ENCODE data around the gene PGAP3. TPM values are rescaled to one million over a fixed set of nuclear protein-coding genes. Genes with fewer than 3 reads are reported as not detected.
"Not testable (repeated sequence)": the region's sequence is repeated elsewhere in the genome, so short reads cannot be mapped to it uniquely, and the experiment has no call there.

PGAP3 gene
- polyA plus RNA-seq, 4 donors: 36.5 to 45.8 (median 38.1) TPM

DNA sequence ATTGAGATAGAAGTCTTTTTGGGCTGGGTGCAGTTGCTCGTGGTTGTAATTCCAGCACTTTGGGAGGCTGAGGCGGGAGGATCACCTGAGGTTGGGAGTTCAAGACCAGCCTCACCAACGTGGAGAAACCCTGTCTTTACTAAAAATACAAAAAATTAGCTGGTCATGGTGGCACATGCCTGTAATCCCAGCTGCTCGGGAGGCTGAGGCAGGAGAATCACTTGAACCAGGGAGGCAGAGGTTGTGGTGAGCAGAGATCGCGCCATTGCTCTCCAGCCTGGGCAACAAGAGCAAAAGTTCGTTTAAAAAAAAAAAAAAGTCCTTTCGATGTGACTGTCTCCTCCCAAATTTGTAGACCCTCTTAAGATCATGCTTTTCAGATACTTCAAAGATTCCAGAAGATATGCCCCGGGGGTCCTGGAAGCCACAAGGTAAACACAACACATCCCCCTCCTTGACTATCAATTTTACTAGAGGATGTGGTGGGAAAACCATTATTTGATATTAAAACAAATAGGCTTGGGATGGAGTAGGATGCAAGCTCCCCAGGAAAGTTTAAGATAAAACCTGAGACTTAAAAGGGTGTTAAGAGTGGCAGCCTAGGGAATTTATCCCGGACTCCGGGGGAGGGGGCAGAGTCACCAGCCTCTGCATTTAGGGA is 11.4 kb upstream of the PGAP3 start:
- DNase-seq (ENCODE audit: low read depth in 4 of 4, low spot score in 3 of 4): not testable (repeated sequence)

DNA sequence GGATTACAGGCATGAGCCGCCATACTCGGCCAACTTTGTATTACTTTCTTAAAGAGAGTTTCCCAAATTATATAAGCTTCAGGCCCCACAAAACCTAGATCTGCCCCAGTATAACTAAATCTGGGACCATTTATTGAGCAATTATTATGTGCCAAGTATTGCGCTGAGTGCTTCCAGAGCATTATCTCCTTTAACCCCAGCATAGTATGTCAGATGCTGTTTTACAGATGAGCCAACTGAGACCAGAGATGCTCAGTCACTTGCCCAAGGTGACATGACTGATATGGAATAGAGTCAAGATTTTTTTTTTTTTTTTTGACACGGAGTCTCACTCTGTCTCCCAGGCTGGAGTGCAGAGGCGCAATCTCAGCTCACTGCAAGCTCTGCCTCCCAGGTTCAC is 10.1 kb upstream of the PGAP3 start:
- no peak for DNase-seq (ENCODE audit: low read depth in 4 of 4, low spot score in 3 of 4)

DNA sequence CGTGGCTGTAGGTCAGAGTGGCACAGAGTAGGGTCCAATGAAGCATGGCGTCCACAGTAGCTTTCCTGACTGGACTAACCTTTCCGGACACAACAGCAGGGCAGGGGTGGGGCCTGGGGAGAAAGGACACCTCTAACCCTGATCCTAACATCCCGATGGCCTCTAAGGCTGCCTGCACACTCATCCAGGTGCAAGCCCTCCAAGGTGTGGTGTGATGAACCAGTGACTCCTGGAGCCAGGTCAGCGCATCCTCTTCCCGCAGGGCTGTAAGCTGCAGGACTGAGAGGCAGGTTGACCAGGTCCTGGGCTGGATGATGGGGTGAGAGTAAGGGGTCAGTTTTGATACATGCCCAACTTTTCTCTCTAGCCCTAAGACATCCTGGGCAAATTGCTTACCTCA is 8.9 kb upstream of the PGAP3 start:
- no peak for DNase-seq (ENCODE audit: low read depth in 4 of 4, low spot score in 3 of 4)

DNA sequence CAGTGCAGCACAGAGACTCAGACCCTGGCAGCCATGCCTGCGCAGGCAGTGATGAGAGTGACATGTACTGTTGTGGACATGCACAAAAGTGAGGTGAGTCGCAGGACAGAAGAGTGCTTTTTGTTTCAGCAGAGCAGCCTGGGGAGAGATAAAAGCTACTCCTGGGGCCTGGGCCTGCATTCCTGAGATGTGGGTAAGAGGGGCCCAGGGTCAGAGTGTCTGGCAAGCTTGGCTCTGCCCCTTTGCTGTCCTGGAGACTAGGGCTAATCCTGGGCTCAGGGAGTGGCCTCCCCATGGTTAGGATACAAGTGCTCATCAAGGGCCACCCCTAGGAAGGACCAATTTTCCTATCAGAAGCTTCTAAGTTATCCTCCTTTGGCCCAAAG is 7.2 kb upstream of the PGAP3 start:
- no peak for DNase-seq (ENCODE audit: low read depth in 4 of 4, low spot score in 3 of 4)

DNA sequence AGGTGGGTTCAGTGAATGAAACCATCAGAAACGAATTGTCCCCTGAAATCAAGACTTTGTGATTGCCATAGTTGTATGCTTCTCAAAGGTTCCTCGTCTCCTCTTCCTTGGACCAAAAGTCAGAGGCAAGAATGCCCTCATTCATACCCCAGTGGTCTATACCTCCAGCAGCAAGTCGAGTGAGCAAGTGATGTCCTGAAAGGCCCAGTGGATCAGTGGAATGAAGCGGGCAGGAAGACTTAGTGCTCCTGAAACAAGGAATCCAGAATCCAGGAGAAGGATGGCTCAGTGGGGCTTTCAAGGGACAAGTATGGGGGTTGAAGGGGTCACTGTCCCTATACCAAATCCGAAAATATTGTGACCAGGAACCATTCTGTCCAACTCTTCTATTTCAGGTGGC is 6.7 kb upstream of the PGAP3 start:
- DNase-seq (ENCODE audit: low read depth in 4 of 4, low spot score in 3 of 4): no peak

DNA sequence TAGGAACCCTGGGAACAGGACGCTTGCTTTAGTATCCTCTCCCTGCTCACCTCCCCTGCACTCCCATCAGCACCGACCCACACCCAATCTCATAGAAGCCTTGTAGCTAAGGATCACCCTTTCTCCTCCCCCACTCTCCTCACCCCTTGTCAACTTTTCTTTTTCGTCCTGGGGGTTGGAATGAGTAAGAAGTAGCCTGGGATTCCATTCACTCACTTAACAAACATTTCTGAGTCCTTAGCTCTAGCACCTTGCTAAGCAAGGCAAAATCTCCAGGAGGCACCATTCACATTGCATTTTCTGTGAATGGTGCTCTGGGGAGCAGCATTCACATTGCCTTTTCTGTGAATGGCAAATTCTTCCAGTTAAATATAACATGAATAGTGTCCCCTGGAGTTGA is 1.1 kb upstream of the PGAP3 start:
- DNase-seq (ENCODE audit: low read depth in 4 of 4, low spot score in 3 of 4): no peak

DNA sequence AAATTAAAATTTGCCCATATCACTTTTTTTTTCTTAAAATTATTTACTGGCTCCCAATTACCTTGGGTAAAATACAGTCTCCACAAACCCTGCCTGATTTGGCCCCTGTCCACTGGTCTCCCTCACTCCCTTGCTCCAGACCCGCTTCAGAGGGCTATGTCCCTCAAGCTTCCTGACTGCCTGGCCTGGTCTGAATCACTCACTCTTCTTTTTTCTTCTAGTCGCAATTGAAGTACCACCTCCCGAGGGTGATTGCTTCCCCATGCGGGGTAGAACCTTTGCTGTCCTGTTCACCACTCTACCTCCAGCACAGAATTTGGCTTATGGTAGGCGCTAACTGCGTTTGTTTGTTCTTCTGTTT is 598 bp upstream of the PGAP3 start:
- no peak for DNase-seq (ENCODE audit: low read depth in 4 of 4, low spot score in 3 of 4)

DNA sequence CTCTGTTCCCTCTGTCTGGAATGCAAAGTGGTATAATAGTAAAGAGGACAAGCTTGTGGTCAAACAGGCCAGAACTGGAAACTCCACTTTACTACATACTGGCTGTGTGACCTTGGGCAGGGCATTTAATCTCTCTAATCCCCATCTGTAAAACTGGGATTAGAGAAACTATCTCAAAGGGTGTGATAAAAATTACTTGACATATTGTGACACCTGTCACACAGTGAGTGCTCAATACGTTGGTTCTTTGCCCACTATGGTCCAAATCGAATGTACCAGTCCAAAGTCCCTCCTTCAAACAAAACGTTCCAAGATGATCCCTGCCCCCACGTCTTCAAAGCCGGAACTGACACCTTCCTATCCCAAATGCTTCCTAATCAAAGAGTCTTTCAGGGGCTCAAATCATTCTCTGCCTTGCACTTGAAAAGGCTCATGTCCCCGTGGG is 734 bp downstream of the PGAP3 start:
- DNase-seq (ENCODE audit: low read depth in 4 of 4, low spot score in 3 of 4): no peak

DNA sequence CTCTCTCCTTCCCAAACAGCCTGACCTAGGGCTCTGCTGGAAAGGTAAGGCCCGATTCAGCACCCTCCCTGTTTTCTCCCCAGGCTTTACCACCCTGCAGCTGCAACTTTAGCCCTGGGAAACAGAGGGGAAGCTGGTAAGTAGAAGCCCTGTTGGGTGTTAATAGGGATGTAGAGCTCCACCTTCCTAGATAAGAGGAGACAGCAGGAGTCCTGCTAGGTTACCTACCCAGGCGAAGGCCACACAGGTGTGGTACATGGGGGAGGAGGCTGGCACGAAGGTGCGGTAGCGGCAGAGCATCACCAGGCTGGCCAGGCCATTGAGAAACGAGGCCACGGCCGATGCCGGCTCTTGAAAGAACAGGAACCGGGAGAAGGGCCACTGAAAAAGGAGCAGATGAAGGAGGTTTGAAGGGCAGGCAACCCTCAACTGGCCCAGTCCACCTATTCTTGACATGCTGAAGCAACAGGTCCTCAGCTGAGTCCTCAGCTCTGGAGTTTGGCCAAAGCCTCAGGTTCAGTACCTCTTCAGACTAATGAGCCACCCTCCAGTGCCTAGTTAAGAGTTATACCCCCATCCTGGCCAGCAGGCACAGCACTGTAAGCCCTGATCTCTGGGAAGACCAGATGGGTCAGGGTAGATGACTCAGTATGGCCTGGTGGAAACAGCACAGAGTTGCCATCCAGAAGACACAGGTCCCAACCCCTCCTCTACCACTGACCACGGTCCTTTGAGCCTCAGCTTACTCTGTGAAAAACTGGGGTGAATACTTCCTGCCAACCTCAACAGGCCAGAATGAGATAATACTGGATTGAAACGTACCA is 3.3 kb downstream of the PGAP3 start:
- DNase-seq (ENCODE audit: low read depth in 4 of 4, low spot score in 3 of 4): no peak

DNA sequence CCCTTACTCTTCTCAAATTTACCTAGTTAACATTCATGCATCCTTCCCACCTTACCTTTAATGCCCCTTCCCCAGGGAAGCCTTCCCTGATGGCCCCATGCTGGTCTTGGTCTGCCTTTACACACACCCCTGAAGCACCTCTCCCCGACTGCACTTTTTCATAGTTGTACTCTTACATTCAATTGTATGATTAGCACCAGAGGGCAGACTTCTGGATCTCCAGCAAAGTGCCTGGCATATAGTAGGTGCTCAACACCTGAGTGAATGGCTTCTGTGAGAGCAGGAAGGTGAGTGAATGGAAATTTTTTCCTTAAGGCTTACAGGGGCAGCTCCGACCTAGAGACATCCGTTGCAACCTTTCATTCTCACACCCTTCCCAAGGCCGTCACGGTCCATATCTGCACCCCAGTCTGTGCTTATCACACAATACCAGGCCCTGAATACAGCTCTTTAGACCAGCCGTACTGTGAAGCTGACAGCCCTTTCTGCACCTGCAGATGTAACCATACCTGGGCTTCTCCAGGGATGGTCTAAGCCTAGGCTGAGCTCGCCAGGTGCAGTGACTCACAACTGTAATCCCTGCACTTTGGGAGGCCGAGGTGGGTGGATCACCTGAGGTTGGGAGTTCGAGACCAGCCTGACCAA is 4.4 kb downstream of the PGAP3 start:
- DNase-seq (ENCODE audit: low read depth in 4 of 4, low spot score in 3 of 4): no peak

DNA sequence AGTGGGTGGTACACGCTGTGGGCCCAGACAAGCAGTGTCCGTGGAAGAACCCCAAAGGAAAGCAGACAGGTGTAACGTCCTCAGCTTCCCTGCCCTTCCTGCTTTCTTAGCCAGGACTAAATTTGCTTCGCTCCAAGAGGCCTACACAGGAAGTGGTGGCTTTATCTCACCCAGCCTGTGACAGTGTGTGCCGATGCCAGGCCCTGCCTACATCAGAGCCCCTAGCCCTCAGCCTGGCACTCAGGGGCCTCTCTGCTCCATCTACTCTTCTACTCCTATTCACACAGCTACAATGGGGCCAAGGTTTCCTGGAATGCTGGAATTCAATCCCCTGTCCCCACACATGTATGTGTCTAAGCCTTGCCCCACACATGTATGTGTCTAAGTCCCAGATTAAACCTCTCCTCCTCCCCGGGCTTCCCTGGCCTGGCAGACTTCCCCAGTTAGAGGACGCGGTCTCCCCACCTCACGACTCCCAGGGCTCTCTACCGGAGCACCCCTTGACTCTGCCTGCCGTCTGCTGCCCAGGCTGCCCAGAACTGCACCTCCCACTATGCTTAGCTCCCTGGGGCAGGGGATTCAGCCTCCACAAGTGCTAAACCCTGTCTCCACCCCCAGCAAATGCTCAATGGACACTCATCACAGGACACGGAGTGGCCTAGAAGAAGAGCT is 8.2 kb downstream of the PGAP3 start:
- DNase-seq (ENCODE audit: low read depth in 4 of 4, low spot score in 3 of 4): no peak

DNA sequence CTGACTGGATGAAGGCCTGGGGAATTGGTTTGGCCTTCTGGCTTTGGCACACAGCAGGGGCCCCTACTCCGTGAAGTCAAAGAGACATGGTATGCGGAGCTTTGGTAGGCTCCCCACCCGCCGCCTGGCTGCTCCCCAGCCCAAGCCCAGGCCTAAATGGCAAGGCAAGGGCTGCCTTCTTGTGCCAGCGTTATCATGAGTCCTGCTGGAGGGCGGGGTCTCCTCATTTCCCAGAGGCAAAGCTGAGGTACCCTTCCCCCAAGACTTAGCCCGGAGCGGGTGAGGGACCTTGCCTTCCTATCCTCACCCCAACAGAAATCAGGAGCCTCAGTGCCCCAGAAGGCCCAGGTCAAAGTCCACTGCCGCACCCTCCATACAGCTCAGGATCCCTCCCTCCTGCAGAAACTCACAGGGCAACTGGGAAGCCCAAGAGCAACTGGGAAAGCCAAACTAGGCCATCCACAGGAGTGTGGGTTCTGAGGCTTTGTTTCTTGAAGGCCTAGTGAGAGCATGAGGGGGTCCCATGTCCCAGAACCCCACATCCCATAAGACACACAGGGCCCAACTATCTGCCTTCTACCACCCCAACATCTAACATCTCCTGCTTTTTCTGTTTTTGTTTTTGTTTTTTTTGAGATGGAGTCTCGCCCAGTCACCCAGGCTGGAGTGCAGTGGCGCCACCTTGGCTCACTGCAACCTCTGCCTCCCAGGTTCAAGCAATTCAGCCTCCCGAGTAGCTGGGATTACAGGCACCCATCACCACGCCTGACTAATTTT is 9.3 kb downstream of the PGAP3 start:
- DNase-seq (ENCODE audit: low read depth in 4 of 4, low spot score in 3 of 4): no peak

DNA sequence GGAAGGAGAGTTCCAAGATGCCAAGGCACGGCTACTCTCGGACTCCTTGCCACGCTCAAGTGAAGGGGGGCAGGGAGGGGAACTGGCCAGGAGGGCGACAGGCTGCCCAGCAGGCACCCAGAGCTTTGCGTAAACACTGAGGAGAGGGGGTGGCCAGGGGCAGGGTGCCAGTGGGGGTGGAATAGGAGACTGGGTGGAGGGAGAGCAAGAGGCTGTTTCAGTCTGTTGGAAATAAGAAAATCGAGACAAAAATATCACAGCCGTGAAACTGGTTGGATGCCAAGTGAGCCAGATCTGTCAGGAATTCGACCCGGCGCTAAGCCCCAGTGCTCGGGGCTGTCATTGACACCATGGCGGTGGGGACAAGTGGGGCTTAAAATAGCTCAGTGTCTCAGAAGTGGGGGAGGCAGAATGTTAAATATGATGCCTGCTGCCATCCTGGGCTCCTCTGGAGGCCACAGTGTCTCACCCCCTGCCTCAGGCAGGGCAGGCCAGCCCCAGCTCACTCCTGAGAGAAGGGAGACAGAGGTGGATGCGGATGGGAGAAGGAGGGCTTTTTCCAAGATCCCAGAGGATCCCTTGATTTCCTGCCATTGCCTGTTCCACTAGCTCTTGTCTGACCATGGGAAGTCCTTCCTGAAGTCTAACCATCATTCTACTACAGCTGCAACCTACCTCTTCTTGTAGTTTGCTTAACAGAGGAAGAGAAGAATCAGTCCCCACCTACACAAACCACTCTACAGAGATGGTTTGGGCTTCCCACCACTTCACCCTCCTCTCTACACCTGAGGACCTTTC is 10.1 kb downstream of the PGAP3 start:
- DNase-seq (ENCODE audit: low read depth in 4 of 4, low spot score in 3 of 4): no peak

DNA sequence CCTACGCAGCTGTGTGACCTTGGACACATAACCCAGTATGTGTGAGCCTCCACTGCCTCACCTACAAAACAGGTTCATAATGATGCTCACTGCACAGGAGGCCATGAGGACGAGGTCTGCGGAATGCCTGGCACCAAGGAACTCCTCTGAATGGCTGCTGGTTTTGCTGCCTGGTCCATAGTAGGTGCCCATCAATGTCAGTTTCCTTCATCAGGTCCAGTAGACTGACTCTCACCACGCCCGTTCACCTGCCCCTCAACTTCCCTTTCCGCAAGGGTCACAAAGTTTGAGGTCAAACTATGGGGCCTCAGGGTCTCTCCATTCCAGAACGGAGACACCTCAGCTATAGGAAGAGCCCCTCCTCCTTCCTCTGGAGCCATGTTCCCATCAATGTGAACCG is 10.8 kb downstream of the PGAP3 start:
- DNase-seq (ENCODE audit: low read depth in 4 of 4, low spot score in 3 of 4): no peak

DNA sequence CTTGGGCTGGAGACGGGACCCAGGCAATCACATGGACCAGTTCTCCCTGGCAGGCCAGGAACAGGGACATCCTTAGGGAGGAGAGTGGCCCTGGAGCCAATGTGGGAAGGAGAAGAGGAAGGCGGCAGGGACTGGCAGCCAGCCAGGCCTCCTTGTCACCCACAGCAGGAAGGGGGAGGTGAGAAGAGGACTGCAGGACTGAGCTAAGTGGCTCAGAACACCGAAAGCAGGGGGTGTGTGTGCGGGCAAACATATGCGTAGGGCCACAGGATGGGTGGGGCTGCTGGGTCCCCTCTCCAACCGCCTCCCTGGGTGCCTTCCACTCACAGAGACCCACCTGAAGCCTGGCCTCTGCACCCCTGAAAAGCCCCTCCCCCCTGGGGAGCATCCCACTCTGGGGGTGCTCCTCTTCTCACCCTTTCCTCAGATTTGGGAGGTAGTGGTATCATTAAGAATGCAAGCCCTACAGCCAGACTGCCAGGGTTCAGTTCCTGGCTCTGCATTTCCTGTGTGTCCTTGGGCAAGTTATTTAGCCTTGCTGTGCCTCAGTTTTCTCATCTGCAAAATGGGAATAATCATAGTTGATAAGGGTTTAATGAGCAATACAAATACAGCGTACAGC is 11.5 kb downstream of the PGAP3 start:
- no peak for DNase-seq (ENCODE audit: low read depth in 4 of 4, low spot score in 3 of 4)

DNA sequence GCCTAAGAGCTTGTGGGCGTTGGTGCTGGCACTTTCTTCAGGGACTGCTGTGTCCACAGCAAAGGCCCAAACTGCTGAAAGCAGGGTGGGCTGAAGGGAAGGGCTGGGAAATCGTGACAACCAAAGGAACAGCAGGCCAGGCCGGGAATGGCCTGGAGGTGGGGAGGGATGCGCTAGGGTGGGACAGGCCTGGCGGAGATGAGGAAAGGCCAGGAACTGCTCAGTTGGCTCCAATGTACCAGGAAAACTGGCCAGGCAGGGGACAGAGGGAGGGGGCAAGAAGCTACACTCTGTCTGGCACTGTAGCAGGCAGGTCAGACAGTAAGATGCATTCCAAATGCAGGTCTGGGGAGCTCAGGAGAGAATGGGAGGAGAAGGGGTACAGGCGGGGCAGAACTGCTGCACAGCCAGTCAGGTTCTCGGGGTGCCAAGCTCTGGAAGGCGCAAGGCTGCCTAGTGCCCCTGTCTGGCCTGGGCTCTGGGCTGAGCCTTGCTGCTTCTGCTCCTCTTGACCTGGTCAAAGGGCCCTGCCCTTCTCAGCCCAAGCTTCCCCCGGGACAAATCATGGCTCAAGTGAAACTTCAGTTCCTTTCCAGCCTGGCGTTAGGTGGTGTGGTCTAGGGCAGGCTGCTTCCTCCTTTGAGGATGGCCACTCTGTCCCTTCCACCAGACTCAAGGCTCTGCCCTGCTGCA is 12.3 kb downstream of the PGAP3 start:
- DNase-seq (ENCODE audit: low read depth in 4 of 4, low spot score in 3 of 4): no peak

DNA sequence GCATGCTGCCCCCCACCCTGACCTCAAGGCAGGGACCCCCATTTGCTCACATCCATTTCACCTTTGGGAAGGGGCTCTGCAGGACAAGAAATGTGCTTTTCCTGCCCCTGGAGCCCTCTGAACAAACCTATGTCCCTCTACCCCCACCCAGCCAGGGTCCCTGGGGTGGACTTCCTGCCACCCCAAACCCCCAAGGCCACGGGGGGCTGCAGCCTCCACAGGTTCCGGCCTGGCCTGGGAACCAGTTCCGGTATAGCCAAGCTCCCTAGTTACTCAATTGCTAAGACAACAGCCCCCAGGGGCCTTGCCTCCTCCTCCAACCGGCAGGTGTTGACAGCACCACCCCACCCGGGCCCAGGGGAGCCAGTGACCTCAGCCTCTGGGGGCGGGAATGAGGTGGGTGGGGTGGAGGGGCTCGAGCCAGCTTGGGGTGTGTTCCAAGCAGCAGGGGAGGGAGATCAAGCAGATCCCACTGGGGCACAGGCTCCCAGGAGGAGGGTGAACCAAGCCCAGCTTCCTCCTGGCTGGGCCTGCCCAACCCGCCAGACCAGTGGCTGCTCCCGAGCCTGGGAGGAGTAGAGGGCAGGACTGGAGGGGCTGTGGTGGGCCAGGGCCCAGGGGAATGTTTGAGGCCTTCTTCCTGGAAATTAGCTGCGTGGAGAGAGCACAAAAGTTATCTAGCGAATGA is 13.0 kb downstream of the PGAP3 start:
- no peak for DNase-seq (ENCODE audit: low read depth in 4 of 4, low spot score in 3 of 4)

DNA sequence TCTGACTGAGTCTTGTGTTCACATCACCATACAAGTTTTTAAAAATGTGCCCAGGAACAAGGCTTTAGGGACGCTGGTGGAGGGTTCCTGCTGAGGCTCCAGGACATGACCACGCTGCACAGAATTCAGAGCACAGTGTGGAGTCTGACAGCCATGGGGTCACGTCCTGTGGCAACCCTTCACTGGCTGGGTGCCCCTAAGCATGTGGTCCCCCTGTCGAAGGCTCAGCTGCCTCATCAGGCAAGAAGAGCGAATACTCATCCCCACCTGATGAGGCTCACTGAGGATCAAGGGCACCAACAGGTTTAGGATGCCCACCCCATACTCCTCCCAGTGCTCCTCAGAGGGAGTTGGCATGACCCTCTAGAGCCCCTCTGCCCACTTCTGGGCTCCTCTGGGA is 13.7 kb downstream of the PGAP3 start:
- DNase-seq (ENCODE audit: low read depth in 4 of 4, low spot score in 3 of 4): no peak

Data from right renal pelvis (tissue), 4 donors.